MCF 10A (cell line): ENCODE data around the gene TAF4. TPM values are rescaled to one million over a fixed set of nuclear protein-coding genes. Genes with fewer than 3 reads are reported as not detected.

Experiments used
- BruUV-seq: library from RNA; stranded (reverse); fragments of 400-500 nt; replicated peaks from 2 replicates; lab custom pipeline; 2021; lab: Mats Ljungman, UMichigan
- CTCF ChIA-PET: fragments of 300-600 bp; sonication (Branson Sonifier 250); formaldehyde crosslinking; extraction: SDS; loops from one replicate; lab custom pipeline; 2021; ENCODE audit warnings: antibody characterized with exemption, inconsistent platforms; lab: Yijun Ruan, JAX
- POLR2A ChIA-PET: fragments of 300-600, 350-650 bp; sonication (Branson Sonifier 250); formaldehyde crosslinking; extraction: SDS; loops from one replicate; lab custom pipeline; 2020; ENCODE audit warnings: antibody characterized with exemption, inconsistent platforms; lab: Yijun Ruan, JAX
- DNase-seq: peaks from one replicate; pipeline ENCODE4 v3.0.0-alpha.2; 2018; ENCODE audit not compliant: unreplicated experiment
- H3K27ac Mint-ChIP-seq: one replicate; pipeline ENCODE4 v1.8.0; 2022; ENCODE audit warnings: mild to moderate bottlenecking, low read depth, mixed read lengths; ENCODE audit not compliant: unreplicated experiment
- H3K27me3 Mint-ChIP-seq: one replicate; pipeline ENCODE4 v1.8.0; 2022; ENCODE audit warnings: mixed read lengths; ENCODE audit not compliant: insufficient read depth, unreplicated experiment
- H3K36me3 Mint-ChIP-seq: one replicate; pipeline ENCODE4 v1.8.0; 2022; ENCODE audit warnings: mild to moderate bottlenecking, moderate library complexity, mixed read lengths; ENCODE audit not compliant: insufficient read depth, unreplicated experiment
- H3K4me1 Mint-ChIP-seq: one replicate; pipeline ENCODE4 v1.8.0; 2022; ENCODE audit warnings: mixed read lengths; ENCODE audit not compliant: insufficient read depth, unreplicated experiment
- H3K4me3 Mint-ChIP-seq: one replicate; pipeline ENCODE4 v1.8.0; 2022; ENCODE audit warnings: mild to moderate bottlenecking, moderate library complexity, mixed read lengths; ENCODE audit not compliant: unreplicated experiment
- H3K9me3 Mint-ChIP-seq: one replicate; pipeline ENCODE4 v1.8.0; 2022; ENCODE audit warnings: mixed read lengths; ENCODE audit not compliant: unreplicated experiment
- intact Hi-C: fragments of 100-400 bp; cut with micrococcal nuclease; formaldehyde crosslinking; loops from 2 replicates; pipeline ENCODE4 v1.14.1; 2022
- total RNA-seq: library from RNA; stranded (reverse); gene quantifications from 2 replicates; pipeline ENCODE4 v1.2.3, GENCODE V29; 2022
- TF ChIP-seq, protein P1 (sequence below): fragments of 200-600 bp; IDR thresholded peaks from one replicate; pipeline ENCODE4 v1.8.0; 2022; ENCODE audit warnings: antibody characterized with exemption, mild to moderate bottlenecking; ENCODE audit not compliant: unreplicated experiment

TAF4 gene
- total RNA-seq, 1 experiment from 2014 or later = 15.9 TPM

DNA sequence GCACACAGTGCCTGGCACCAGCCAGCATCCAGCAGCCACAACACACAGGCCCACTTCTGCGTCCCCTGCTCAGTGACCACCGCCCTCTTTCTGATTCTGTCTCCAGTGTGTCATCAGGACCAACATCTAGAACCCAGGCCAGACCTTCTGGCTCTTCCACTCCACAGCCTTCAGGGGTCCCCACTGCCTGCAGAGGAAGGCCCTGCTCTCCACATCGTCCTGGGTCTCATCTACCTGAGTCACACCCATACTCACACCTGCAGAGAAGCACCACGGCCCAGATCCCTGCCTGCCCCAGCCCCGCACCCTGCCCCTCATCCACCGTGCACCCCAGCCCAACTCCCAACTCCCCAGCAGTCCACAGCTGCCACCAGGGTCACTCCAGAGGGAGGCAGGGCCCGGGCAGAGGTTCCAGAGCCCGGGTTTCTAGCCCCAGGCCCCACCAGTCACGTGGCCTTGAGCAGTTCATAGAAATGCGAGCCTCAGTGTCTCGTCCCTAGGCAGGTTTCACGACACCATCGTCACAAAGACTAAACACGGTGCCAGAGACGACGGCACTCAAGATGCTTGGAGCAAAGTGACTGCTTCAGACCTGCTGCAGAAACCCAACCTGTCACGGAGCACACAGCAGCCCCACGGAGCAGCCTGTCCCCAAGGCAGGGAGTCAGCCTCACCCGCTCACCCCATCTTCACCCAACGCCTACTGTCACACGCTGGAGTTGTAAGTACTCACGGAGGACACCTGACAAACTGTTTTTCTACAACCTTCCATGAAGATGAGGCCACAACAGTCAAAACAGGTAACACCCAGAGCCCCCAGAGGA, 16.1 kb downstream of the TAF4 start:
- ChIA-PET POLR2A (interaction anchor here (0.8 kb wide), 1 partner anchor 10 kb away, joined by 3 read pairs; no protein-coding TSS in a partner anchor), CTCF (interaction anchor here (0.7 kb wide), 1 partner anchor 38 kb away, joined by 3 read pairs; no protein-coding TSS in a partner anchor)
- no peak for DNase-seq
- Mint-ChIP-seq H3K27ac (no peak overlapping the region), H3K9me3 (no peaks in the 10 kb centered on the region), H3K4me3 (no peak overlapping the region), H3K36me3 (peaks cover 14% of the 10 kb centered on the region), H3K4me1 (no peaks in the 10 kb centered on the region), H3K27me3 (no peaks in the 10 kb centered on the region)
- TF ChIP-seq, protein P1, sequence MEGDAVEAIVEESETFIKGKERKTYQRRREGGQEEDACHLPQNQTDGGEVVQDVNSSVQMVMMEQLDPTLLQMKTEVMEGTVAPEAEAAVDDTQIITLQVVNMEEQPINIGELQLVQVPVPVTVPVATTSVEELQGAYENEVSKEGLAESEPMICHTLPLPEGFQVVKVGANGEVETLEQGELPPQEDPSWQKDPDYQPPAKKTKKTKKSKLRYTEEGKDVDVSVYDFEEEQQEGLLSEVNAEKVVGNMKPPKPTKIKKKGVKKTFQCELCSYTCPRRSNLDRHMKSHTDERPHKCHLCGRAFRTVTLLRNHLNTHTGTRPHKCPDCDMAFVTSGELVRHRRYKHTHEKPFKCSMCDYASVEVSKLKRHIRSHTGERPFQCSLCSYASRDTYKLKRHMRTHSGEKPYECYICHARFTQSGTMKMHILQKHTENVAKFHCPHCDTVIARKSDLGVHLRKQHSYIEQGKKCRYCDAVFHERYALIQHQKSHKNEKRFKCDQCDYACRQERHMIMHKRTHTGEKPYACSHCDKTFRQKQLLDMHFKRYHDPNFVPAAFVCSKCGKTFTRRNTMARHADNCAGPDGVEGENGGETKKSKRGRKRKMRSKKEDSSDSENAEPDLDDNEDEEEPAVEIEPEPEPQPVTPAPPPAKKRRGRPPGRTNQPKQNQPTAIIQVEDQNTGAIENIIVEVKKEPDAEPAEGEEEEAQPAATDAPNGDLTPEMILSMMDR = no peak
- intact Hi-C loops = no loop called here
- no TSS peak for BruUV-seq

DNA sequence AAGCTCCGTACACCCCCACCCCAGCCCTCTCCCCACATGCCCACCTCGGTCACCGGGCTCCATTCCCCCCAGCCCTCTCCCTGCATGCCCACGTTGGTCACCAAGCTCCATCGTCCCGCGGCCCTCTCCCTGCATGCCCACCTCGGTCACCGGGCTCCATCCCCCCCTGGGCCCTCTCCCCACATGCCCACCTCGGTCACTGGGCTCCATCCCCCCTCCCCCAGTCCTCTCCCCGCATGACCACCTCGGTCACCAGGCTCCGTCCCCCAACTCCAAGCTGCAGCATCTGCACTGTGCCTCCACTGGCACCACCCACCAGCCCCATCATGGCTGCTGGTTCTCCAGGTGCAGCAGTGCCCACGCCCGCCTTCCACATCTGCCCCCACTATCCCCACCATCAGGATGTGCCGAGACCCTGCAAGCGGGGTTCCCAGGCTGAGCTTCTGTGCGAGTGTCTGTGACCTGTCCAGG, 16.8 kb downstream of the TAF4 start:
- Mint-ChIP-seq H3K27ac (no peak overlapping the region), H3K27me3 (no peaks in the 10 kb centered on the region), H3K4me3 (no peak overlapping the region), H3K9me3 (no peaks in the 10 kb centered on the region), H3K4me1 (no peaks in the 10 kb centered on the region), H3K36me3 (peaks cover 12% of the 10 kb centered on the region)
- TF ChIP-seq, protein P1 = no peak
- POLR2A ChIA-PET = interaction anchor here (0.8 kb wide), 1 partner anchor 9 kb away, joined by 3 read pairs; no protein-coding TSS in a partner anchor
- intact Hi-C loops = no loop called here
- BruUV-seq = no TSS peak
- CTCF ChIA-PET = interaction anchor here (0.6 to 0.7 kb wide), 2 partner anchors 37 to 70 kb away, joined by 3 to 4 read pairs; no protein-coding TSS in a partner anchor
- no peak for DNase-seq

DNA sequence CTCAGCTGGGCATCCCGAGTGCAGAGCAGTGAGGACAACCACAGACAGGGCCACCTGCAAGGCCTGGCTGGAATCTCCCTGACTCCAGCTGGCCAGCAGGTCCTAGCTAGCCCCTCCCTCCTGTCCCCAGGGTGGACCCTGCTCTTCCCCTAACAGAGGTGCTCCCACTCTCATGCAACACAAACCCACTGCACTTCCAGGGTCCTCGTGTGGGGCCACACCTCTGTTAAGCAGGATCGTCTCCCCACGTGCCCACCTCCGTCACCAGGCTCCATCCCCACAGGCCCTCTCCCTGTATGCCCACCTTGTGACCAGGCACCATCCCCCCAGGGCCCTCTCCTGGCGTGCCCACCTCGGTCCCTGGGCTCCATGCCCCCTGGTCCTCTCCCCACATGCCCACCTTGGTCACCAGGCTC, 17.3 kb downstream of the TAF4 start:
- ChIA-PET CTCF (interaction anchor here (0.6 to 0.7 kb wide), 3 partner anchors 37 to 103 kb away, joined by 3 to 5 read pairs (median 4); no protein-coding TSS in a partner anchor), POLR2A (interaction anchor here (0.8 kb wide), 1 partner anchor 9 kb away, joined by 3 read pairs; no protein-coding TSS in a partner anchor)
- no peaks in the 10 kb centered on the region for H3K9me3 Mint-ChIP-seq
- no peak overlapping the region for H3K27ac Mint-ChIP-seq
- no peaks in the 10 kb centered on the region for H3K27me3 Mint-ChIP-seq
- H3K4me1 Mint-ChIP-seq = peaks cover 4% of the 10 kb centered on the region
- H3K4me3 Mint-ChIP-seq = no peak overlapping the region
- TF ChIP-seq, protein P1 = no peak
- H3K36me3 Mint-ChIP-seq = peaks cover 12% of the 10 kb centered on the region
- intact Hi-C loops = no loop called here
- DNase-seq = no peak
- BruUV-seq = no TSS peak
